Fibroblast of villous mesenchyme (primary cell): ENCODE measurements around the gene CEP170. TPM values are rescaled to one million over a fixed set of nuclear protein-coding genes. Genes with fewer than 3 reads are reported as not detected.

Experiments
- DNase-seq: peaks from one replicate; pipeline ENCODE4 v3.0.0-alpha.2; 2010; ENCODE audit warnings: low read depth
- H3K4me3 ChIP-seq: 2 replicates; pipeline ENCODE4 v1.5.1; 2011; ENCODE audit warnings: low read depth, mild to moderate bottlenecking, low read length
- total RNA-seq: library from RNA; depleted of rRNA; stranded (reverse); fragments of >200 nt; gene quantifications from 2 replicates; pipeline ENCODE4 v1.2.3, GENCODE V29; 2012
- TF ChIP-seq, protein P1 (sequence below): IDR thresholded peaks from 2 replicates; pipeline ENCODE4 v1.5.1; 2012; ENCODE audit warnings: low read depth, mild to moderate bottlenecking, low read length; ENCODE audit not compliant: insufficient read depth

The CEP170 gene
- total RNA-seq, result 114 and 115 TPM in 2 replicates

DNA sequence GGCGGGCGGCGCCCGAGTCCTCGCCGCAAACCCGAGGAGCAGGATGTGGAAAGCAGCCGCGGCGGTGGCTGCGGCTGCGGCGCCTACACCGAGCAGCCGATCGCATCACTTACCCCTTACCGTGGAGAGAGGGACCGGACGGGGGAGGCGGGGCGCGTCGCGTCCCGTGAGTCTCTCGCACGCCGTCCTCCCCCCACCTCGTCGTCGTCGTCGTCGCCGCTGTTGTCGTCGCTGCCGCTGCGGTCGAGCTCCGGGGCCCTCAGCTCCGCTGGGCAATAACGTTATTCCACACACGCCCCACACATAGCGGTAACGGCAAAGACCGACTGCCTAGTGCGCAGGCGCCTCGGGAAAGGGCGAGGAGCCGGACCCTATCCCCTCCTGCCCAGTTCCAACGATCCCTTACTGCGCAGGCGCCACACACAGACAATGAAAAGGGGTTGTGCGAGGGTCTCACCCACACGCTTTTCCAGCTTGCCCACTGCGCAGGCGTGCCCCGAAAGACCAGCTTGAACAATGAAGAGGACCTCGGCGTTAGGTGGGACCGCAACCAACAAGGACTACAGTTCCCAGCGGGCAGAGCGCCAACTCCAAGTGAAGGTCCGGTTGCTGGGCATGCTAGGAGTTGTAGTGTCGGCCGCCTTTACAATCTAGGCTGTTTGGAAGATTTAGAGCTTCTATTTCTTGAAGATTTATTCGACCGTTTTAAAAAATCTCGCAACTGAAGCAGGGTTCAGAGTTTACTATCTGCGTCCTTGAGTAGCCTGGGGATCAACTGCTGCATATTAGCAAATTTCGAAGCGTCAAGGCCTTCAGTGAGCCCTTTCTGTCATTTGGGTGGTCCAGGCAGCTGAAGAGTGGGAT, at the start of gene CEP170:
TSS of gene CEP170 (minus strand) at position 355 of the 864 bp plus-strand sequence. CDS start 30,001 bp downstream, outside the sequence.
- H3K4me3 ChIP-seq, result peak within 1 kb of the TSS; percentile 85
- peak; percentile 96 for DNase-seq
- TF ChIP-seq, protein P1, sequence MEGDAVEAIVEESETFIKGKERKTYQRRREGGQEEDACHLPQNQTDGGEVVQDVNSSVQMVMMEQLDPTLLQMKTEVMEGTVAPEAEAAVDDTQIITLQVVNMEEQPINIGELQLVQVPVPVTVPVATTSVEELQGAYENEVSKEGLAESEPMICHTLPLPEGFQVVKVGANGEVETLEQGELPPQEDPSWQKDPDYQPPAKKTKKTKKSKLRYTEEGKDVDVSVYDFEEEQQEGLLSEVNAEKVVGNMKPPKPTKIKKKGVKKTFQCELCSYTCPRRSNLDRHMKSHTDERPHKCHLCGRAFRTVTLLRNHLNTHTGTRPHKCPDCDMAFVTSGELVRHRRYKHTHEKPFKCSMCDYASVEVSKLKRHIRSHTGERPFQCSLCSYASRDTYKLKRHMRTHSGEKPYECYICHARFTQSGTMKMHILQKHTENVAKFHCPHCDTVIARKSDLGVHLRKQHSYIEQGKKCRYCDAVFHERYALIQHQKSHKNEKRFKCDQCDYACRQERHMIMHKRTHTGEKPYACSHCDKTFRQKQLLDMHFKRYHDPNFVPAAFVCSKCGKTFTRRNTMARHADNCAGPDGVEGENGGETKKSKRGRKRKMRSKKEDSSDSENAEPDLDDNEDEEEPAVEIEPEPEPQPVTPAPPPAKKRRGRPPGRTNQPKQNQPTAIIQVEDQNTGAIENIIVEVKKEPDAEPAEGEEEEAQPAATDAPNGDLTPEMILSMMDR, result no peak

DNA sequence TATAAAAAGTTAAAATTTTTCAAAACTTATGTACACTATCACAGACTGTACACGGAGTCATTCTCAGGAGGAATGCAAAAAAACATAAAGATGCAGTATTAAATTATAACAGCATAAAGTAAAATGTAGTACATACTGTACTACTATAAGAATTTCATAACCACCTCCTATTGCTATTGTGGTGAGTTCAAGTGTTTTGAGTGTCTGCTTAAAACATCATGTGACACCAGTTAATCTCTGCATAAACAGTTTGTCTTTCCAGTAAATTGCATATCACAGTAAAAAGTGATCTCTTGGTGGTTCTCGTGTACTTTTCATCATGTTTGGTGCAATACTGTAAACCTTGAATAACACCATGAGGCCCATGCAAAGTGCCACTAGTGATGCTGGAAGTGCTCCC, 46.0 kb upstream of the CEP170 start:
- H3K4me3 ChIP-seq, result no peak overlapping the region
- DNase-seq, result peak; percentile 85
- TF ChIP-seq, protein P1, result no peak

GRCh38 chr1:243299069-243299468, 44.0 kb upstream of the CEP170 start:
- DNase-seq, result no peak
- TF ChIP-seq, protein P1, result no peak
- H3K4me3 ChIP-seq, result no peak overlapping the region

GRCh38 chr1:243294723-243295121, 39.6 kb upstream of the CEP170 start:
- peak; percentile 62 for DNase-seq
- TF ChIP-seq, protein P1, result no peak
- H3K4me3 ChIP-seq, result no peak overlapping the region

- TF ChIP-seq, protein P1, result no peak
- DNase-seq, result no peak
Observed at GRCh38 chr1:243293941-243294722, 39.1 kb upstream of the CEP170 start.

DNA sequence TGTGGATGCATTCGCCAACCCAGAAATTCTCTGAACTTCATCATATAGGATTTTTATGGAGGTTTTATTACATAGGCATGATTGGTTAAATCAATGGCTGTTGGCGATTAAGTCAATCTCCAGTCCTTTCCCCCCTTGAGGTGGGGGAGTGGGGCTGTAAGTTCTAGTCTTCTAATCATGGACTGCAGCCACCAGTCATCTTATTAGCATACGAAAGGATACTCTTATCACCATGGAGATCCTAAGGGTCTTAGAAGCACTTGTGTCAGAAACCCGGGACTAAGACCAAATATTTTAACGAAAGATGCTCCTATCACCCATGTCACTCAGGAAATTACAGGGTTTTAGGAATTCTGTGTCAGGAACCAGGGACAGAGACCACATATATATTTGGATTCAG, 37.0 kb upstream of the CEP170 start:
- TF ChIP-seq, protein P1, result no peak
- DNase-seq, result no peak
- H3K4me3 ChIP-seq, result no peak overlapping the region

More at GRCh38 chr1:243293941-243294722, 39.1 kb upstream of the CEP170 start:
- H3K4me3 ChIP-seq, result no peak overlapping the region
